CD8-positive, alpha-beta memory T cell (primary cell): ENCODE measurements around the gene CAMK4. TPM values are rescaled to one million over a fixed set of nuclear protein-coding genes. Genes with fewer than 3 reads are reported as not detected.

Source experiments
- CTCF ChIA-PET: fragments of 350-600 bp; sonication (Branson Sonifier 250); formaldehyde crosslinking; loops from one replicate; lab custom pipeline; 2021; ENCODE audit warnings: antibody characterized with exemption; lab: Charles Lee
- POLR2A ChIA-PET: fragments of 350-600 bp; sonication (Branson Sonifier 250); formaldehyde crosslinking; loops from one replicate; lab custom pipeline; 2021; ENCODE audit warnings: antibody characterized with exemption; lab: Charles Lee
- DNase-seq, 5 donors: peaks; one replicate each; pipeline versions ENCODE4 v3.0.0 to v3.0.0-alpha.2; 2020 to 2022; ENCODE audit warnings: mixed read lengths in 1 of 5
- H3K27ac ChIP-seq: one replicate; pipeline ENCODE4 v1.7.0; 2013; ENCODE audit warnings: low read depth, mild to moderate bottlenecking, low read length, moderate library complexity
- H3K27me3 ChIP-seq: 2 replicates; pipeline ENCODE4 v1.7.0; 2013; ENCODE audit warnings: low read length, mild to moderate bottlenecking; ENCODE audit not compliant: insufficient read depth, poor library complexity, severe bottlenecking
- H3K36me3 ChIP-seq: 2 replicates; pipeline ENCODE4 v1.7.0; 2013; ENCODE audit warnings: mild to moderate bottlenecking, low read length, moderate library complexity; ENCODE audit not compliant: insufficient read depth
- H3K4me1 ChIP-seq: 2 replicates; pipeline ENCODE4 v1.7.0; 2013; ENCODE audit warnings: mild to moderate bottlenecking, low read length, moderate library complexity; ENCODE audit not compliant: insufficient read depth
- H3K4me3 ChIP-seq: 2 replicates; pipeline ENCODE4 v1.7.0; 2013; ENCODE audit warnings: mild to moderate bottlenecking, low read length
- H3K9me3 ChIP-seq: 2 replicates; pipeline ENCODE4 v1.7.0; 2013; ENCODE audit warnings: mild to moderate bottlenecking, low read length
- H3K27ac Mint-ChIP-seq, 8 donors: one replicate each; pipeline ENCODE4 v1.8.0; 2020 to 2021; ENCODE audit warnings: mixed read lengths in 8 of 8, mild to moderate bottlenecking in 6 of 8, inconsistent platforms in 3 of 8, moderate library complexity in 3 of 8
- H3K27me3 Mint-ChIP-seq, 2 donors: one replicate each; pipeline ENCODE4 v1.8.0; 2020 to 2021; ENCODE audit warnings: mixed read lengths in 2 of 2, mild to moderate bottlenecking in 1 of 2, moderate library complexity in 1 of 2
- H3K36me3 Mint-ChIP-seq, 3 donors: one replicate each; pipeline ENCODE4 v1.8.0; 2020 to 2021; ENCODE audit warnings: mixed read lengths in 3 of 3, inconsistent platforms in 1 of 3, mild to moderate bottlenecking in 1 of 3
- H3K4me1 Mint-ChIP-seq, 3 donors: one replicate each; pipeline ENCODE4 v1.8.0; 2020 to 2021; ENCODE audit warnings: mixed read lengths in 3 of 3, inconsistent platforms in 1 of 3, mild to moderate bottlenecking in 1 of 3
- H3K4me3 Mint-ChIP-seq, 7 donors: one replicate each; pipeline ENCODE4 v1.8.0; 2020 to 2021; ENCODE audit warnings: mixed read lengths in 7 of 7, mild to moderate bottlenecking in 6 of 7, moderate library complexity in 4 of 7, inconsistent platforms in 2 of 7
- H3K9me3 Mint-ChIP-seq, 5 donors: one replicate each; pipeline ENCODE4 v1.8.0; 2020 to 2022; ENCODE audit warnings: mixed read lengths in 5 of 5, mild to moderate bottlenecking in 3 of 5, moderate library complexity in 2 of 5, inconsistent platforms in 1 of 5
- polyA plus RNA-seq: library from polyadenylated mRNA; unstranded; fragments of 300-500 nt; fragmentation: Illumina TruSeq; gene quantifications from one replicate; pipeline ENCODE4 v1.2.3, GENCODE V29; 2021
- total RNA-seq, 2 experiments: library from RNA; stranded (reverse); gene quantifications; one replicate each; pipeline ENCODE4 v1.2.3, GENCODE V29; 2021

CAMK4 gene
- total and polyA plus RNA-seq, 3 experiments from 2014 or later = 57.4 to 84.5 (median 68.7) TPM

GRCh38 chr5:111427762-111428161 is 203.6 kb downstream of the CAMK4 start:
- no peaks in the 10 kb centered on the region for H3K36me3 ChIP-seq
- H3K4me1 Mint-ChIP-seq = peaks cover 20 to 55% (median 54%) of the 10 kb centered on the region in 3 donors
- no peaks in the 10 kb centered on the region for H3K9me3 ChIP-seq
- H3K36me3 Mint-ChIP-seq = peaks cover 12 to 43% (median 16%) of the 10 kb centered on the region in 3 donors
- H3K27me3 Mint-ChIP-seq = no peaks in the 10 kb centered on the region
- H3K27me3 ChIP-seq = no peaks in the 10 kb centered on the region
- H3K4me1 ChIP-seq = no peaks in the 10 kb centered on the region
- no peak overlapping the region for H3K4me3 Mint-ChIP-seq
- peak overlapping the region in 4 of 8 donors; percentile 46 to 59 (median 48) for H3K27ac Mint-ChIP-seq
- H3K9me3 Mint-ChIP-seq = peaks cover 0 to 2% (median 0%) of the 10 kb centered on the region in 5 donors
- CTCF ChIA-PET = no interaction called here
- no peak overlapping the region for H3K4me3 ChIP-seq
- POLR2A ChIA-PET = no interaction called here
- no peak overlapping the region for H3K27ac ChIP-seq
- DNase-seq = no peak

GRCh38 chr5:111432883-111433536 is 208.8 kb downstream of the CAMK4 start:
- Mint-ChIP-seq H3K27me3 (no peaks in the 10 kb centered on the region), H3K4me3 (no peak overlapping the region), H3K27ac (peak overlapping the region in 2 of 8 donors; percentile 6 to 38), H3K36me3 (peaks cover 6 to 21% (median 11%) of the 10 kb centered on the region in 3 donors), H3K4me1 (peaks cover 14 to 61% (median 47%) of the 10 kb centered on the region in 3 donors), H3K9me3 (peaks cover 0 to 2% (median 0%) of the 10 kb centered on the region in 5 donors)
- Histone ChIP-seq H3K27ac (no peak overlapping the region), H3K4me1 (no peaks in the 10 kb centered on the region), H3K36me3 (no peaks in the 10 kb centered on the region), H3K27me3 (no peaks in the 10 kb centered on the region), H3K4me3 (no peak overlapping the region), H3K9me3 (no peaks in the 10 kb centered on the region)
- CTCF ChIA-PET = no interaction called here
- POLR2A ChIA-PET = no interaction called here
- DNase-seq = no peak

GRCh38 chr5:111434800-111435199 is 210.6 kb downstream of the CAMK4 start:
- Histone ChIP-seq H3K27ac (no peak overlapping the region), H3K9me3 (no peaks in the 10 kb centered on the region), H3K4me3 (no peak overlapping the region), H3K27me3 (no peaks in the 10 kb centered on the region), H3K4me1 (no peaks in the 10 kb centered on the region), H3K36me3 (no peaks in the 10 kb centered on the region)
- Mint-ChIP-seq H3K36me3 (peaks cover 3 to 26% (median 4%) of the 10 kb centered on the region in 3 donors), H3K27ac (peak overlapping the region in 3 of 8 donors; percentile 12 to 51 (median 48)), H3K27me3 (no peaks in the 10 kb centered on the region), H3K9me3 (no peaks in the 10 kb centered on the region), H3K4me1 (peaks cover 12 to 58% (median 37%) of the 10 kb centered on the region in 3 donors), H3K4me3 (no peak overlapping the region)
- no peak for DNase-seq
- CTCF ChIA-PET = no interaction called here
- POLR2A ChIA-PET = no interaction called here

- Mint-ChIP-seq H3K4me1 (peaks cover 14 to 32% (median 24%) of the 10 kb centered on the region in 3 donors), H3K27me3 (no peaks in the 10 kb centered on the region), H3K27ac (peak overlapping the region in 6 of 8 donors; percentile 20 to 73 (median 46)), H3K36me3 (peaks cover 0 to 37% (median 4%) of the 10 kb centered on the region in 3 donors), H3K9me3 (no peaks in the 10 kb centered on the region), H3K4me3 (no peak overlapping the region)
- Histone ChIP-seq H3K36me3 (no peaks in the 10 kb centered on the region), H3K4me1 (no peaks in the 10 kb centered on the region), H3K4me3 (no peak overlapping the region), H3K9me3 (no peaks in the 10 kb centered on the region), H3K27ac (no peak overlapping the region), H3K27me3 (no peaks in the 10 kb centered on the region)
- ChIA-PET CTCF (no interaction called here), POLR2A (no interaction called here)
- DNase-seq = no peak
Observed at GRCh38 chr5:111439473-111440075, 215.4 kb downstream of the CAMK4 start.

GRCh38 chr5:111447099-111447498 is 222.9 kb downstream of the CAMK4 start:
- Mint-ChIP-seq H3K9me3 (no peaks in the 10 kb centered on the region), H3K4me1 (peaks cover 10 to 38% (median 32%) of the 10 kb centered on the region in 3 donors), H3K27ac (peak overlapping the region in 1 of 8 donors; percentile 39), H3K4me3 (no peak overlapping the region), H3K36me3 (peaks cover 4 to 71% (median 15%) of the 10 kb centered on the region in 3 donors), H3K27me3 (no peaks in the 10 kb centered on the region)
- DNase-seq = no peak
- Histone ChIP-seq H3K27ac (no peak overlapping the region), H3K4me3 (no peak overlapping the region), H3K36me3 (peaks cover 12% of the 10 kb centered on the region), H3K4me1 (no peaks in the 10 kb centered on the region), H3K27me3 (no peaks in the 10 kb centered on the region), H3K9me3 (no peaks in the 10 kb centered on the region)
- ChIA-PET CTCF (interaction anchor here (1.3 kb wide), 1 partner anchor 14 kb away, joined by 3 read pairs; no protein-coding TSS in a partner anchor), POLR2A (no interaction called here)

- H3K27ac ChIP-seq = no peak overlapping the region
- H3K27me3 Mint-ChIP-seq = no peaks in the 10 kb centered on the region
- peaks cover 12% of the 10 kb centered on the region for H3K36me3 ChIP-seq
- no peak overlapping the region for H3K4me3 ChIP-seq
- peaks cover 4 to 75% (median 18%) of the 10 kb centered on the region in 3 donors for H3K36me3 Mint-ChIP-seq
- H3K4me1 ChIP-seq = no peaks in the 10 kb centered on the region
- ChIA-PET CTCF (interaction anchor here (1.3 kb wide), 1 partner anchor 14 kb away, joined by 3 read pairs; no protein-coding TSS in a partner anchor), POLR2A (no interaction called here)
- no peaks in the 10 kb centered on the region for H3K27me3 ChIP-seq
- peaks cover 10 to 43% (median 33%) of the 10 kb centered on the region in 3 donors for H3K4me1 Mint-ChIP-seq
- H3K9me3 Mint-ChIP-seq = no peaks in the 10 kb centered on the region
- H3K4me3 Mint-ChIP-seq = no peak overlapping the region
- no peaks in the 10 kb centered on the region for H3K9me3 ChIP-seq
- no peak for DNase-seq
- H3K27ac Mint-ChIP-seq = peak overlapping the region in 2 of 8 donors; percentile 35 to 39
Observed at GRCh38 chr5:111447822-111448221, 223.6 kb downstream of the CAMK4 start.

GRCh38 chr5:111453295-111453694 is 229.1 kb downstream of the CAMK4 start:
- H3K27ac Mint-ChIP-seq = peak overlapping the region in 1 of 8 donors; percentile 5
- Histone ChIP-seq H3K4me3 (no peak overlapping the region), H3K9me3 (no peaks in the 10 kb centered on the region), H3K27me3 (no peaks in the 10 kb centered on the region), H3K4me1 (no peaks in the 10 kb centered on the region), H3K36me3 (peaks cover 12% of the 10 kb centered on the region), H3K27ac (no peak overlapping the region)
- ChIA-PET CTCF (no interaction called here), POLR2A (no interaction called here)
- H3K4me1 Mint-ChIP-seq = peaks cover 9 to 37% (median 21%) of the 10 kb centered on the region in 3 donors
- no peaks in the 10 kb centered on the region for H3K27me3 Mint-ChIP-seq
- peaks cover 9 to 70% (median 21%) of the 10 kb centered on the region in 3 donors for H3K36me3 Mint-ChIP-seq
- H3K4me3 Mint-ChIP-seq = no peak overlapping the region
- no peak for DNase-seq
- H3K9me3 Mint-ChIP-seq = no peaks in the 10 kb centered on the region

- H3K27me3 ChIP-seq = no peaks in the 10 kb centered on the region
- H3K4me1 Mint-ChIP-seq = peaks cover 9 to 40% (median 26%) of the 10 kb centered on the region in 3 donors
- no peak overlapping the region for H3K4me3 ChIP-seq
- no peaks in the 10 kb centered on the region for H3K27me3 Mint-ChIP-seq
- peak overlapping the region in 2 of 8 donors; percentile 5 to 43 for H3K27ac Mint-ChIP-seq
- CTCF ChIA-PET = no interaction called here
- no peaks in the 10 kb centered on the region for H3K9me3 Mint-ChIP-seq
- peaks cover 12% of the 10 kb centered on the region for H3K36me3 ChIP-seq
- H3K9me3 ChIP-seq = no peaks in the 10 kb centered on the region
- H3K4me3 Mint-ChIP-seq = no peak overlapping the region
- H3K36me3 Mint-ChIP-seq = peaks cover 9 to 70% (median 21%) of the 10 kb centered on the region in 3 donors
- H3K4me1 ChIP-seq = no peaks in the 10 kb centered on the region
- POLR2A ChIA-PET = no interaction called here
- no peak overlapping the region for H3K27ac ChIP-seq
- no peak for DNase-seq
Observed at GRCh38 chr5:111453747-111454146, 229.6 kb downstream of the CAMK4 start.
